GM12878 (cell line): ENCODE measurements around the gene MANBA. TPM values are rescaled to one million over a fixed set of nuclear protein-coding genes. Genes with fewer than 3 reads are reported as not detected.
A peak's percentile ranks its signal among the peaks of the same experiment; 100 is the strongest.

Experiments
- CHD2 ChIP-seq: IDR thresholded peaks from 2 replicates; pipeline ENCODE4 v1.6.1; 2011; ENCODE audit warnings: low read depth, low read length, improper control_type of control experiment, borderline replicate concordance
- IKZF2 ChIP-seq, 2 experiments: fragments of 450-650 bp; IDR thresholded peaks; 2 replicates each; pipeline ENCODE4 v1.6.1; 2017; ENCODE audit warnings: mild to moderate bottlenecking in 2 of 2, moderate library complexity in 2 of 2
- KLF5 ChIP-seq: fragments of 450-650 bp; IDR thresholded peaks from 2 replicates; pipeline ENCODE4 v1.6.1; 2014; ENCODE audit warnings: mild to moderate bottlenecking; ENCODE audit not compliant: partially characterized antibody
- RCOR1 ChIP-seq: conservative IDR thresholded peaks from 2 replicates; pipeline ENCODE4 v1.6.1; 2012; ENCODE audit warnings: low read depth, low read length, improper control_type of control experiment
- SREBF1 ChIP-seq: IDR thresholded peaks from 2 replicates; pipeline ENCODE4 v1.6.1; 2012; ENCODE audit warnings: mild to moderate bottlenecking, low read length
- polyA plus RNA-seq, 11 experiments: library from polyadenylated mRNA; depleted of rRNA in 4 of 11; unstranded in 6 of 11; stranded (reverse) in 5 of 11; fragments of >200 nt; fragmentation: Nextera tagmentation in 4 of 11; fragmentation: Illumina TruSeq in 1 of 11; extraction: Ambion mirVana in 4 of 11; extraction: Trizol in 1 of 11; gene quantifications; 1 replicate in 1 of 11; 2 replicates in 10 of 11; pipeline versions ENCODE4 v1.2.1 to v1.2.3, GENCODE V29; 2011 to 2016; ENCODE audit warnings: inconsistent platforms in 2 of 11, missing spikeins in 2 of 11, low read depth in 1 of 11
- total RNA-seq, 4 experiments: library from RNA; depleted of rRNA in 3 of 4; stranded (reverse); fragments of >200 nt in 3 of 4; fragmentation: Illumina TruSeq in 1 of 4; extraction: Trizol in 1 of 4; gene quantifications; 2 replicates each; pipeline versions ENCODE4 v1.2.1 to v1.2.3, GENCODE V29; 2013 to 2021
- TF ChIP-seq, protein P1 (sequence below): fragments of 450-650 bp; IDR thresholded peaks from 2 replicates; pipeline ENCODE4 v1.6.1; 2018; ENCODE audit warnings: mild to moderate bottlenecking, low read depth, moderate library complexity; ENCODE audit not compliant: partially characterized antibody
- TF ChIP-seq, protein P2 (sequence below): fragments of 450-650 bp; IDR thresholded peaks from 2 replicates; pipeline ENCODE4 v1.6.1; 2016; ENCODE audit warnings: mild to moderate bottlenecking
- TF ChIP-seq, protein P3 (sequence below): fragments of 450-650 bp; IDR thresholded peaks from 2 replicates; pipeline ENCODE4 v1.6.1; 2016; ENCODE audit warnings: mild to moderate bottlenecking

Gene MANBA
- total and polyA plus RNA-seq, 10 of the 15 experiments (the other 5 are each of a cell fraction or from before 2014, with no cell fraction given), result 3.8 to 19.0 (median 12.5) TPM

DNA sequence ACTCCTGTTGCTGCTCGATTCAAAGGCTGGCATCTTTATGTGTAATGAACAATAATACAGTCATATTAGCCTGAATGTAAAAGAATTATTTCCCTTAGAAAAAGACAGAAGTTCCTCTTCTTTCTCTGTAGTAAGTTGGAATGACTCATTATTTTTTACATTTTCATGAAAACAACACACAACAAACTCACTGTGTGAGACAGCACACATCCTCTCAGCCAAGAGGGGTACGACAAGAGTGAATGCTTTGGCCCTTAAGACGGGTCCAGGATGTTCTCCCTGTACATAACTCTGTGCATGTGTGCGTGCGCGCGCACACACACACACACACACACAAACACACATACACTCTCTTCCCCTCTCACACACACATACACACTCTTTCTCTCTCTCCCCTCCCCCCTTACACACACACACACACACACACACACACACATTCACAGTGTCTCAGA, 72.8 kb downstream of the MANBA start (continued):
- TF ChIP-seq, protein P1, sequence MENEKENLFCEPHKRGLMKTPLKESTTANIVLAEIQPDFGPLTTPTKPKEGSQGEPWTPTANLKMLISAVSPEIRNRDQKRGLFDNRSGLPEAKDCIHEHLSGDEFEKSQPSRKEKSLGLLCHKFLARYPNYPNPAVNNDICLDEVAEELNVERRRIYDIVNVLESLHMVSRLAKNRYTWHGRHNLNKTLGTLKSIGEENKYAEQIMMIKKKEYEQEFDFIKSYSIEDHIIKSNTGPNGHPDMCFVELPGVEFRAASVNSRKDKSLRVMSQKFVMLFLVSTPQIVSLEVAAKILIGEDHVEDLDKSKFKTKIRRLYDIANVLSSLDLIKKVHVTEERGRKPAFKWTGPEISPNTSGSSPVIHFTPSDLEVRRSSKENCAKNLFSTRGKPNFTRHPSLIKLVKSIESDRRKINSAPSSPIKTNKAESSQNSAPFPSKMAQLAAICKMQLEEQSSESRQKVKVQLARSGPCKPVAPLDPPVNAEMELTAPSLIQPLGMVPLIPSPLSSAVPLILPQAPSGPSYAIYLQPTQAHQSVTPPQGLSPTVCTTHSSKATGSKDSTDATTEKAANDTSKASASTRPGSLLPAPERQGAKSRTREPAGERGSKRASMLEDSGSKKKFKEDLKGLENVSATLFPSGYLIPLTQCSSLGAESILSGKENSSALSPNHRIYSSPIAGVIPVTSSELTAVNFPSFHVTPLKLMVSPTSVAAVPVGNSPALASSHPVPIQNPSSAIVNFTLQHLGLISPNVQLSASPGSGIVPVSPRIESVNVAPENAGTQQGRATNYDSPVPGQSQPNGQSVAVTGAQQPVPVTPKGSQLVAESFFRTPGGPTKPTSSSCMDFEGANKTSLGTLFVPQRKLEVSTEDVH, result no peak
- no peak for TF ChIP-seq SREBF1
- no peak for TF ChIP-seq RCOR1
- 0 out of 2 replicates have a peak, but pooled peaks have one; percentile 17 for TF ChIP-seq CHD2
- TF ChIP-seq, protein P2, sequence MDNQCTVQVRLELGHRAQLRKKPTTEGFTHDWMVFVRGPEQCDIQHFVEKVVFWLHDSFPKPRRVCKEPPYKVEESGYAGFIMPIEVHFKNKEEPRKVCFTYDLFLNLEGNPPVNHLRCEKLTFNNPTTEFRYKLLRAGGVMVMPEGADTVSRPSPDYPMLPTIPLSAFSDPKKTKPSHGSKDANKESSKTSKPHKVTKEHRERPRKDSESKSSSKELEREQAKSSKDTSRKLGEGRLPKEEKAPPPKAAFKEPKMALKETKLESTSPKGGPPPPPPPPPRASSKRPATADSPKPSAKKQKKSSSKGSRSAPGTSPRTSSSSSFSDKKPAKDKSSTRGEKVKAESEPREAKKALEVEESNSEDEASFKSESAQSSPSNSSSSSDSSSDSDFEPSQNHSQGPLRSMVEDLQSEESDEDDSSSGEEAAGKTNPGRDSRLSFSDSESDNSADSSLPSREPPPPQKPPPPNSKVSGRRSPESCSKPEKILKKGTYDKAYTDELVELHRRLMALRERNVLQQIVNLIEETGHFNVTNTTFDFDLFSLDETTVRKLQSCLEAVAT, result peak; percentile 84
- TF ChIP-seq, protein P3, sequence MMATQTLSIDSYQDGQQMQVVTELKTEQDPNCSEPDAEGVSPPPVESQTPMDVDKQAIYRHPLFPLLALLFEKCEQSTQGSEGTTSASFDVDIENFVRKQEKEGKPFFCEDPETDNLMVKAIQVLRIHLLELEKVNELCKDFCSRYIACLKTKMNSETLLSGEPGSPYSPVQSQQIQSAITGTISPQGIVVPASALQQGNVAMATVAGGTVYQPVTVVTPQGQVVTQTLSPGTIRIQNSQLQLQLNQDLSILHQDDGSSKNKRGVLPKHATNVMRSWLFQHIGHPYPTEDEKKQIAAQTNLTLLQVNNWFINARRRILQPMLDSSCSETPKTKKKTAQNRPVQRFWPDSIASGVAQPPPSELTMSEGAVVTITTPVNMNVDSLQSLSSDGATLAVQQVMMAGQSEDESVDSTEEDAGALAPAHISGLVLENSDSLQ, result 0 out of 2 replicates have a peak, but pooled peaks have one; percentile 17
- TF ChIP-seq KLF5, result no peak
- TF ChIP-seq IKZF2 (IDR thresholded peaks at IDR 0.05), result peak in 1 of 2 experiments; percentile 36; a peak in 1 of 4 replicates
